Measurements from ENCODE around the gene MEST. TPM values are rescaled to one million over a fixed set of nuclear protein-coding genes. Genes with fewer than 3 reads are reported as not detected.

The MEST gene
- total RNA-seq, 1 experiment from 2014 or later = 49.5 TPM

GRCh38 chr7:130473289-130473688 lies 18.6 kb upstream of the MEST start (continued):
- TF ChIP-seq ZBTB33 (IDR thresholded peaks at IDR 0.05; ENCODE audit: extremely low read depth, insufficient replicate concordance, low read length) = no peak

- Histone ChIP-seq H3K4me3 (replicated peaks in 1 of 2; ENCODE audit: low read depth in 1 of 2, low read length in 2 of 2) (no peak overlapping the region), H3K36me3 (ENCODE audit: control insufficient read depth in 1 of 2, insufficient read depth in 2 of 2, low read length in 2 of 2) (no peaks in the 10 kb centered on the region), H3K9me2 (ENCODE audit: insufficient read depth) (no peaks in the 10 kb centered on the region), H3K4me1 (ENCODE audit: control insufficient read depth in 1 of 2, insufficient read depth in 2 of 2, low read length in 2 of 2) (no peaks in the 10 kb centered on the region), H3K9me3 (ENCODE audit: control insufficient read depth in 1 of 2, insufficient read depth in 1 of 2, low read depth in 1 of 2, low read length in 2 of 2) (no peaks in the 10 kb centered on the region), H2AFZ (ENCODE audit: low read depth, low read length, poor library complexity, severe bottlenecking) (no peak overlapping the region), H3K4me2 (ENCODE audit: low read length) (no peak overlapping the region), H3K27ac (ENCODE audit: low read depth, low read length) (no peak overlapping the region), H3K27me3 (ENCODE audit: insufficient read depth, low read length) (no peaks in the 10 kb centered on the region), H3K9ac (ENCODE audit: low read length) (no peak overlapping the region), H4K20me1 (ENCODE audit: insufficient read depth) (no peaks in the 10 kb centered on the region), H3K79me2 (ENCODE audit: insufficient read depth, low read length) (no peaks in the 10 kb centered on the region)
- BruUV-seq (replicated peaks) = no TSS peak
- ATAC-seq (no peak), DNase-seq (ENCODE audit: low read depth, low spot score) (no peak)
- ChIA-PET RAD21 (ENCODE audit: low non-redundant PET in 1 of 2, low total read pairs in 2 of 2, uncharacterized antibody in 2 of 2, unreplicated experiment in 2 of 2) (no interaction called here), POLR2A (no interaction called here), CTCF (no interaction called here)
- no peak for TF ChIP-seq CBX3 (IDR thresholded peaks at IDR 0.05; ENCODE audit: low read depth)
- TF ChIP-seq MAX (IDR thresholded peaks at IDR 0.05) = no peak
- intact Hi-C loops (cut with micrococcal nuclease) = no loop called here
Measured at GRCh38 chr7:130473876-130474275, 18.0 kb upstream of the MEST start.

- Histone ChIP-seq H3K9me2 (ENCODE audit: insufficient read depth) (no peaks in the 10 kb centered on the region), H3K4me1 (ENCODE audit: control insufficient read depth in 1 of 2, insufficient read depth in 2 of 2, low read length in 2 of 2) (no peaks in the 10 kb centered on the region), H3K27me3 (ENCODE audit: insufficient read depth, low read length) (no peaks in the 10 kb centered on the region), H3K79me2 (ENCODE audit: insufficient read depth, low read length) (no peaks in the 10 kb centered on the region), H3K9me3 (ENCODE audit: control insufficient read depth in 1 of 2, insufficient read depth in 1 of 2, low read depth in 1 of 2, low read length in 2 of 2) (no peaks in the 10 kb centered on the region), H3K4me3 (replicated peaks in 1 of 2; ENCODE audit: low read depth in 1 of 2, low read length in 2 of 2) (no peak overlapping the region), H3K4me2 (ENCODE audit: low read length) (no peak overlapping the region), H3K36me3 (ENCODE audit: control insufficient read depth in 1 of 2, insufficient read depth in 2 of 2, low read length in 2 of 2) (no peaks in the 10 kb centered on the region), H3K27ac (ENCODE audit: low read depth, low read length) (no peak overlapping the region), H2AFZ (ENCODE audit: low read depth, low read length, poor library complexity, severe bottlenecking) (no peak overlapping the region), H3K9ac (ENCODE audit: low read length) (no peak overlapping the region), H4K20me1 (ENCODE audit: insufficient read depth) (no peaks in the 10 kb centered on the region)
- ChIA-PET CTCF (interaction anchor here (0.6 kb wide), 1 partner anchor 9 kb away, joined by 3 read pairs; no protein-coding TSS in a partner anchor), POLR2A (no interaction called here), RAD21 (ENCODE audit: low non-redundant PET in 1 of 2, low total read pairs in 2 of 2, uncharacterized antibody in 2 of 2, unreplicated experiment in 2 of 2) (no interaction called here)
- intact Hi-C loops (cut with micrococcal nuclease) = no loop called here
- ATAC-seq = no peak
- no peak for DNase-seq (ENCODE audit: low read depth, low spot score)
- BruUV-seq (replicated peaks) = no TSS peak
- TF ChIP-seq ZNF274 (IDR thresholded peaks at IDR 0.05; ENCODE audit: low read depth, low read length) (no peak), SIN3A (IDR thresholded peaks at IDR 0.05; ENCODE audit: low read depth) (no peak), JUND (IDR thresholded peaks at IDR 0.05) (no peak), EGR1 (IDR thresholded peaks at IDR 0.05; ENCODE audit: low read depth) (no peak), YY1 (IDR thresholded peaks at IDR 0.05; ENCODE audit: extremely low read depth, insufficient replicate concordance, low read depth, low read length) (no peak), CEBPB (IDR thresholded peaks at IDR 0.05; ENCODE audit: low read depth) (no peak), ELF1 (IDR thresholded peaks at IDR 0.05; ENCODE audit: borderline replicate concordance, low read depth) (no peak), CTCF (IDR thresholded peaks at IDR 0.05 in 2 of 3, conservative IDR thresholded peaks at IDR 0.05 in 1 of 3; ENCODE audit: borderline replicate concordance in 1 of 3, insufficient read depth in 1 of 3, low read depth in 2 of 3, low read length in 2 of 3) (no peak), ZFX (IDR thresholded peaks at IDR 0.05) (no peak), RAD21 (IDR thresholded peaks at IDR 0.05; ENCODE audit: low read depth) (no peak), EZH2phosphoT487 (IDR thresholded peaks at IDR 0.05; ENCODE audit: borderline replicate concordance) (no peak), MAX (IDR thresholded peaks at IDR 0.05) (no peak), ATF3 (IDR thresholded peaks at IDR 0.05) (no peak)
Measured at GRCh38 chr7:130475776-130476175, 16.1 kb upstream of the MEST start.

Measured in HCT116 (cell line).